A673 (cell line): Measurements from ENCODE around the gene SH3TC2.

Experiments
- EZH2 ChIP-seq: fragments of 200-600 bp; sonication (generic); IDR thresholded peaks from 2 replicates; pipeline ENCODE4 v1.6.1; 2017; ENCODE audit warnings: borderline replicate concordance, low read depth, mild to moderate bottlenecking, mixed read lengths, antibody characterized with exemption, low read length; ENCODE audit not compliant: poor library complexity, severe bottlenecking
- TF ChIP-seq, protein P1 (sequence below): fragments of 300-800, 200-600 bp; sonication (generic); conservative IDR thresholded peaks from 2 replicates; pipeline ENCODE4 v1.5.1; 2017; ENCODE audit warnings: low read depth, mild to moderate bottlenecking, antibody characterized with exemption, low read length, moderate library complexity, mixed read lengths

DNA sequence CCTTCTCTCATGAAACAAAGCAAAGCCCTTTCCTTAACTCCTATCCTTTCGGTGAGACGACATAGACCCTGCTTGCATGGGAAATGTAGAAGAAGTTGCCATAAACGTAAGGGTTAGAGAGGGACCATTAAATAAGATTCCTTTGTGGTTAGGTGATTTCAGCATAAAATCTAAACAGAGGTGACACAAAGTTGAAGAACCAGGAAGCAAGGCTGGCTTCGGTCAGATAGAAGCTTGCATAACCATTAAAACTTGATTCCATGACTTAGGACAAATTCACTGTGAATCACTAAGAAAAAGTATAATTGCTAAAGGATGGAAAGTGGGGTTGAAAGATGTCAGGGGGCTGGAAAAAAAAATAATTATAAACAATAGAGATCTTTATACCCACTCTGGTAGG is 47.5 kb upstream of the SH3TC2 start:
- TF ChIP-seq, protein P1, sequence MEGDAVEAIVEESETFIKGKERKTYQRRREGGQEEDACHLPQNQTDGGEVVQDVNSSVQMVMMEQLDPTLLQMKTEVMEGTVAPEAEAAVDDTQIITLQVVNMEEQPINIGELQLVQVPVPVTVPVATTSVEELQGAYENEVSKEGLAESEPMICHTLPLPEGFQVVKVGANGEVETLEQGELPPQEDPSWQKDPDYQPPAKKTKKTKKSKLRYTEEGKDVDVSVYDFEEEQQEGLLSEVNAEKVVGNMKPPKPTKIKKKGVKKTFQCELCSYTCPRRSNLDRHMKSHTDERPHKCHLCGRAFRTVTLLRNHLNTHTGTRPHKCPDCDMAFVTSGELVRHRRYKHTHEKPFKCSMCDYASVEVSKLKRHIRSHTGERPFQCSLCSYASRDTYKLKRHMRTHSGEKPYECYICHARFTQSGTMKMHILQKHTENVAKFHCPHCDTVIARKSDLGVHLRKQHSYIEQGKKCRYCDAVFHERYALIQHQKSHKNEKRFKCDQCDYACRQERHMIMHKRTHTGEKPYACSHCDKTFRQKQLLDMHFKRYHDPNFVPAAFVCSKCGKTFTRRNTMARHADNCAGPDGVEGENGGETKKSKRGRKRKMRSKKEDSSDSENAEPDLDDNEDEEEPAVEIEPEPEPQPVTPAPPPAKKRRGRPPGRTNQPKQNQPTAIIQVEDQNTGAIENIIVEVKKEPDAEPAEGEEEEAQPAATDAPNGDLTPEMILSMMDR, result no peak
- no peak for TF ChIP-seq EZH2
